GM21360 (cell line): ENCODE measurements around the gene TMEM163.
"Not testable (repeated sequence)": the region's sequence is repeated elsewhere in the genome, so short reads cannot be mapped to it uniquely, and the experiment has no call there.

Experiments used
- ATAC-seq: cut with Tn5 transposase; IDR thresholded peaks from one replicate; pipeline ENCODE4 v1.9.1; 2021; ENCODE audit warnings: mild to moderate bottlenecking, moderate library complexity; ENCODE audit not compliant: unreplicated experiment

Gene TMEM163

GRCh38 chr2:134498654-134499053 lies 220.1 kb downstream of the TMEM163 start:
- ATAC-seq: no peak

- ATAC-seq: no peak
Measured at GRCh38 chr2:134493797-134494196, 225.0 kb downstream of the TMEM163 start.

- no peak for ATAC-seq
Measured at GRCh38 chr2:134491771-134492441, 226.9 kb downstream of the TMEM163 start.

GRCh38 chr2:134491022-134491421 lies 227.8 kb downstream of the TMEM163 start:
- ATAC-seq: no peak

GRCh38 chr2:134490559-134490958 lies 228.2 kb downstream of the TMEM163 start:
- no peak for ATAC-seq

- ATAC-seq: no peak
Measured at GRCh38 chr2:134489732-134490384, 228.9 kb downstream of the TMEM163 start.

- no peak for ATAC-seq
Measured at GRCh38 chr2:134482766-134483340, 235.9 kb downstream of the TMEM163 start.

GRCh38 chr2:134482131-134482723 lies 236.6 kb downstream of the TMEM163 start:
- ATAC-seq: no peak

GRCh38 chr2:134479696-134480330 lies 239.0 kb downstream of the TMEM163 start:
- no peak for ATAC-seq

- ATAC-seq: not testable (repeated sequence)
Measured at GRCh38 chr2:134476982-134477381, 241.8 kb downstream of the TMEM163 start.

GRCh38 chr2:134470561-134471168 lies 248.1 kb downstream of the TMEM163 start:
- ATAC-seq: no peak

GRCh38 chr2:134469516-134470115 lies 249.2 kb downstream of the TMEM163 start:
- ATAC-seq: no peak

GRCh38 chr2:134468776-134469175 lies 250.0 kb downstream of the TMEM163 start:
- ATAC-seq: no peak

GRCh38 chr2:134468164-134468563 lies 250.6 kb downstream of the TMEM163 start:
- ATAC-seq: no peak

GRCh38 chr2:134466141-134466540 lies 252.7 kb downstream of the TMEM163 start:
- no peak for ATAC-seq

- ATAC-seq: no peak
Measured at GRCh38 chr2:134465228-134466105, 253.3 kb downstream of the TMEM163 start.

GRCh38 chr2:134463699-134464022 lies 255.1 kb downstream of the TMEM163 start:
- ATAC-seq: no peak

- ATAC-seq: no peak
Measured at GRCh38 chr2:134462791-134463698, 255.8 kb downstream of the TMEM163 start.

- ATAC-seq: no peak
Measured at GRCh38 chr2:134462275-134462674, 256.5 kb downstream of the TMEM163 start.
